GM12878 (cell line): ENCODE results near the gene ZACN.

Experiments
- BCL11A ChIP-seq: IDR thresholded peaks from 2 replicates; pipeline ENCODE4 v1.6.1; 2011; ENCODE audit warnings: low read depth, low read length
- CHD4 ChIP-seq: fragments of 200-600 bp; sonication (generic); IDR thresholded peaks from 2 replicates; pipeline ENCODE4 v1.6.1; 2016; ENCODE audit warnings: mild to moderate bottlenecking
- EZH2 ChIP-seq: IDR thresholded peaks from 2 replicates; pipeline ENCODE4 v1.6.1; 2012; ENCODE audit warnings: low read depth, mild to moderate bottlenecking, control low read depth, inconsistent platforms, low read length, borderline replicate concordance; ENCODE audit not compliant: control insufficient read depth
- HDAC2 ChIP-seq: fragments of 200-600 bp; sonication (generic); IDR thresholded peaks from 2 replicates; pipeline ENCODE4 v1.6.1; 2017
- NFIC ChIP-seq: IDR thresholded peaks from 2 replicates; pipeline ENCODE4 v1.6.1; 2012; ENCODE audit warnings: low read depth, mild to moderate bottlenecking, inconsistent platforms, low read length, moderate library complexity
- PAX8 ChIP-seq: fragments of 450-650 bp; IDR thresholded peaks from 2 replicates; pipeline ENCODE4 v1.6.1; 2017; ENCODE audit warnings: mild to moderate bottlenecking, moderate library complexity
- SMARCA5 ChIP-seq: fragments of 450-650 bp; IDR thresholded peaks from 2 replicates; pipeline ENCODE4 v1.6.1; 2017; ENCODE audit warnings: mild to moderate bottlenecking
- ZBTB4 ChIP-seq: fragments of 450-650 bp; formaldehyde crosslinking; IDR thresholded peaks from 2 replicates; pipeline ENCODE4 v1.4.0; 2022; ENCODE audit warnings: mild to moderate bottlenecking, moderate library complexity

- TF ChIP-seq SMARCA5 (no peak), PAX8 (no peak), EZH2 (no peak), ZBTB4 (CRISPR knock-in tag) (no peak), NFIC (no peak), CHD4 (no peak), HDAC2 (no peak), BCL11A (no peak)
Measured at GRCh38 chr17:76125391-76125675, 46.4 kb downstream of the ZACN start.
